GM19438 (cell line): ENCODE measurements around the gene ACP3.
A peak's percentile ranks its signal among the peaks of the same experiment; 100 is the strongest.

Experiments used
- ATAC-seq: cut with Tn5 transposase; IDR thresholded peaks from one replicate; pipeline ENCODE4 v1.9.1; 2021; ENCODE audit warnings: low read depth; ENCODE audit not compliant: unreplicated experiment

Gene ACP3

GRCh38 chr3:132311841-132312240, 5.4 kb upstream of the ACP3 start:
- ATAC-seq: no peak

GRCh38 chr3:132315851-132316250, 1.4 kb upstream of the ACP3 start:
- ATAC-seq: no peak

- no peak for ATAC-seq
Measured at GRCh38 chr3:132318451-132318850, 1.2 kb downstream of the ACP3 start.

- ATAC-seq: no peak
Measured at GRCh38 chr3:132321304-132321703, 4.1 kb downstream of the ACP3 start.

GRCh38 chr3:132325103-132325606, 7.9 kb downstream of the ACP3 start:
- ATAC-seq: peak; percentile 55

GRCh38 chr3:132325634-132326033, 8.4 kb downstream of the ACP3 start:
- ATAC-seq: peak; percentile 38

GRCh38 chr3:132326251-132326650, 9.0 kb downstream of the ACP3 start:
- ATAC-seq: peak; percentile 55

- no peak for ATAC-seq
Measured at GRCh38 chr3:132332082-132332481, 14.9 kb downstream of the ACP3 start.

- no peak for ATAC-seq
Measured at GRCh38 chr3:132332508-132332907, 15.3 kb downstream of the ACP3 start.

GRCh38 chr3:132341746-132342145, 24.5 kb downstream of the ACP3 start:
- no peak for ATAC-seq

- no peak for ATAC-seq
Measured at GRCh38 chr3:132342183-132342582, 25.0 kb downstream of the ACP3 start.

GRCh38 chr3:132342610-132343009, 25.4 kb downstream of the ACP3 start:
- no peak for ATAC-seq

GRCh38 chr3:132343018-132343612, 25.9 kb downstream of the ACP3 start:
- no peak for ATAC-seq

GRCh38 chr3:132344666-132345280, 27.6 kb downstream of the ACP3 start:
- no peak for ATAC-seq

GRCh38 chr3:132346841-132347736, 29.9 kb downstream of the ACP3 start:
- no peak for ATAC-seq

- no peak for ATAC-seq
Measured at GRCh38 chr3:132347811-132348210, 30.6 kb downstream of the ACP3 start.

GRCh38 chr3:132348531-132348930, 31.3 kb downstream of the ACP3 start:
- no peak for ATAC-seq

GRCh38 chr3:132350814-132351213, 33.6 kb downstream of the ACP3 start:
- ATAC-seq: no peak

- ATAC-seq: no peak
Measured at GRCh38 chr3:132351222-132351806, 34.1 kb downstream of the ACP3 start.

- ATAC-seq: no peak
Measured at GRCh38 chr3:132352556-132353143, 35.4 kb downstream of the ACP3 start.
